H1 (cell line): ENCODE measurements around the gene CAMK2A. TPM values are rescaled to one million over a fixed set of nuclear protein-coding genes. Genes with fewer than 3 reads are reported as not detected.

Experiments used
- BRCA1 ChIP-seq: IDR thresholded peaks from 2 replicates; pipeline ENCODE4 v1.6.1; 2012; ENCODE audit warnings: low read depth, low read length, improper control_type of control experiment
- CBX5 ChIP-seq: fragments of 300-800, 300-1000 bp; sonication (generic); IDR thresholded peaks from 2 replicates; pipeline ENCODE4 v1.7.1; 2016; ENCODE audit warnings: antibody characterized with exemption, low read length, low read depth
- CHD7 ChIP-seq: fragments of 300-600 bp; sonication (generic); IDR thresholded peaks from 2 replicates; pipeline ENCODE4 v1.7.1; 2012; ENCODE audit warnings: low read length, moderate library complexity, mild to moderate bottlenecking, inconsistent platforms; ENCODE audit not compliant: insufficient replicate concordance
- KDM5A ChIP-seq: fragments of 200-600 bp; IDR thresholded peaks from 2 replicates; pipeline ENCODE4 v1.7.1; 2012; ENCODE audit warnings: mild to moderate bottlenecking, low read length, inconsistent platforms, mixed read lengths
- RAD21 ChIP-seq, 2 experiments: IDR thresholded peaks in 1 of 2; conservative IDR thresholded peaks in 1 of 2; 2 replicates each; pipeline ENCODE4 v1.6.1; 2011; ENCODE audit warnings: low read depth in 2 of 2, low read length in 2 of 2, improper control_type of control experiment in 1 of 2, inconsistent platforms in 1 of 2, mild to moderate bottlenecking in 1 of 2, moderate library complexity in 1 of 2
- TBP ChIP-seq: IDR thresholded peaks from 2 replicates; pipeline ENCODE4 v1.6.1; 2011; ENCODE audit warnings: low read depth, low read length, improper control_type of control experiment
- TEAD4 ChIP-seq: IDR thresholded peaks from 2 replicates; pipeline ENCODE4 v1.6.1; 2012; ENCODE audit warnings: low read depth, low read length, inconsistent platforms, mixed read lengths
- polyA plus RNA-seq, 7 experiments: library from polyadenylated mRNA; depleted of rRNA in 3 of 7; stranded (reverse) in 5 of 7; unstranded in 2 of 7; fragments of >200 nt in 5 of 7; fragments of 200-250 nt in 2 of 7; gene quantifications; 1 replicate in 5 of 7; 2 replicates in 1 of 7; 4 replicates in 1 of 7; pipeline versions ENCODE4 v1.2.1 to v1.2.3, GENCODE V29; 2011 to 2013; ENCODE audit warnings: missing spikeins in 2 of 7, mixed read lengths in 2 of 7
- total RNA-seq: library from RNA; stranded (reverse); fragmentation: NEBNext Ultra II Directional; extraction: Animal tissue kit (Norgen Biotek cat#: 25700); gene quantifications from 2 replicates; pipeline ENCODE4 v1.2.1, GENCODE V29; 2021

Gene CAMK2A
- total and polyA plus RNA-seq, 2 of the 8 experiments (the other 6 are each of a cell fraction or from before 2014, with no cell fraction given), result 0.20 to 0.28 TPM

DNA sequence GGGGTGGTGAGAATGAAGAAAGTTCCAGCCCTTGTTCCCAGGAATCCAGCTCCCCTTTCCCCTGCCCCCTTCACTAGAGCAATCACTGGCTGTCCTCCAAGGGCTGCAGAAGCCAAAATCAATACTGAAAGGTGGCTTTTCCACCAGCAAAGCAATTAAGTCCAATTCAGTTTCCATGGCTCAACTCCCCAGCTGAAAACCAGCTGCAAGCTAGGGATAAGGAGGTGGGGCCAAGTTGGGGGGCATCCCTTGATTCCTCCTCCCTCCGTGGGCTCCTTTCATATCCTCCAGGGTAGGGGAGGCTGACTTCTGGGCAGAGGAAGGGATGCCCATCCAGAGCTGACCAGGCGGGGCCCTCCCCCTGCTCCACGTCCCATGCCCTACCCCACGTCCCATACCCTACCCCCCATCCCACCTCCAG is 22.7 kb downstream of the CAMK2A start (continued):
- TF ChIP-seq CHD7 (no peak), KDM5A (no peak), RAD21 (IDR thresholded peaks at IDR 0.05 in 1 of 2, conservative IDR thresholded peaks at IDR 0.05 in 1 of 2; ENCODE audit: low read depth in 2 of 2, low read length in 2 of 2) (no peak), CBX5 (no peak), TBP (no peak), BRCA1 (no peak), TEAD4 (0 out of 2 replicates have a peak, but pooled peaks have one; percentile 24)
